IPS DF 6.9 (cell line): Measurements from ENCODE around the gene PRSS22.

Experiments
- DNase-seq: peaks from one replicate; pipeline ENCODE4 v3.0.0-alpha.2; 2013; ENCODE audit warnings: low read depth, low spot score
- H3K27ac ChIP-seq: one replicate; pipeline ENCODE4 v1.5.1; 2013; ENCODE audit warnings: low read length, control low read depth
- H3K27me3 ChIP-seq: 2 replicates; pipeline ENCODE4 v1.6.1; 2013; ENCODE audit warnings: mild to moderate bottlenecking, low read length; ENCODE audit not compliant: control insufficient read depth, insufficient read depth
- H3K36me3 ChIP-seq: 2 replicates; pipeline ENCODE4 v1.6.1; 2013; ENCODE audit warnings: low read length; ENCODE audit not compliant: control insufficient read depth, insufficient read depth
- H3K4me1 ChIP-seq: 2 replicates; pipeline ENCODE4 v1.6.1; 2013; ENCODE audit warnings: low read length; ENCODE audit not compliant: control insufficient read depth, insufficient read depth
- H3K4me3 ChIP-seq: 2 replicates; pipeline ENCODE4 v1.5.1; 2013; ENCODE audit warnings: mild to moderate bottlenecking, low read length
- H3K9me3 ChIP-seq: 2 replicates; pipeline ENCODE4 v1.6.1; 2013; ENCODE audit warnings: low read length, inconsistent platforms; ENCODE audit not compliant: control insufficient read depth, insufficient read depth
- WGBS: extraction: QIAGEN DNeasy Blood & Tissue Kit; methylation state at CpG from one replicate; pipeline ENCODE4 v1.1.7; 2013; ENCODE audit warnings: mixed read lengths, missing lambda C conversion rate; ENCODE audit not compliant: insufficient read length, insufficient coverage; 5-methylcytosine and 5-hydroxymethylcytosine counted together

Gene PRSS22

DNA sequence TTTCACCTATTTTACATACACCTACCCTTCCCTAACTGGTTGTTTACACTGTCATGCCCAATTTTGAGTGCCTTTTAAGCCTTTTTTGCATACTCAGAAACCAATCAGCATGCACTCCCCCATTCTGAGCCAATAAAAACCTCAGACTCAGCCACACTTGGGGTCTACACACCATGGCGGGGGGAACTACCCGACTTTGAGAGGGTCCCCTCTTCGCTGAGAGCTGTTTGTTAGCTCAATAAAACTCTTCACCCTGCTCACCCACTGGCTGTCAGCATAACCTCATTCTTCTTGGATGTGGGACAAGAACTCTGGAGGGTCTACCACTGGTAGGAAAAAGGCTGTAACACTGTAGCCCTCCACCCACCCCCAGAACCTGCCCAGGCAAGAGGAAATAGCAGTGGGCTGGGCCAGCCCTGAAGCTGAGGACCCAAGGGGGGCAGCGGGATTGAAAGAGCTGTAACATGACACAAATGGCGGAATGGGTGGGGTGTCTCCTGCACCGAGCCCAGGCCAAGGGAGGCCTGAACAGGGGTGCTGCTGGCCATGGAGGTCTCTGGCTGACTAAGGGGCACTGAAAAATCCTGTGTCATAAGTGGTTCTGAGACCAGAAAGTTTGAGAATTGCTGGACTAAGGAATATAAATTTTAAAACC lies 22.0 kb upstream of the PRSS22 start:
- WGBS = no CpG with 5 or more reads among the region's 6 CpGs
- no peaks in the 10 kb centered on the region for H3K9me3 ChIP-seq
- no peak for DNase-seq
- H3K27ac ChIP-seq = no peak overlapping the region
- no peaks in the 10 kb centered on the region for H3K36me3 ChIP-seq
- H3K27me3 ChIP-seq = no peaks in the 10 kb centered on the region
- H3K4me1 ChIP-seq = 0 out of 2 replicates have a peak, but pooled peaks cover 2% of the 10 kb centered on the region
- H3K4me3 ChIP-seq = no peak overlapping the region

DNA sequence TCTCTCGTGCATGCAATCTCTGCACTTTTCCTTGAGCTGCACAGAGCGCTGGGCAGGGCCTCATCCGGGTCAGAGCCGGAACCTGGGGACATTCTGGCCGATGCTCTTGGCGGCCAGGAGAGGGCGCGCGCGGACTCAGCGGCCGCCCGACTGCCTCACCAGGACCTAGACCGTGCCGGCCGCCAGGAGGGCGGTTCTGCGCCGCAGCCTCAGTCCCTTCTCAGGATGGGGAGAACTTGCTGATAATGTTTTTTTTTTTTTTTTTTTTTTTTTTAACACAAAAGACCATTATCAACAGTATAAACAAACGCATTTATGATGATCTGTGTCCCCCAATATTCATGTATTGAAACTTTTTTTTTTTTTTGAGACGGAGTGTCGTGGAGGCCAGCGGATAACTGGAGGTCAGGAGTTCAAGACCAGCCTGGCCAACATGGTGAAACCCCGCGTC lies 17.0 kb upstream of the PRSS22 start:
- Histone ChIP-seq H3K27ac (no peak overlapping the region), H3K4me1 (peaks cover 1% of the 10 kb centered on the region; the same call in 1 of the 2 replicates), H3K27me3 (no peaks in the 10 kb centered on the region), H3K4me3 (no peak overlapping the region), H3K9me3 (no peaks in the 10 kb centered on the region), H3K36me3 (no peaks in the 10 kb centered on the region)
- no CpG with 5 or more reads among the region's 25 CpGs for WGBS
- no peak for DNase-seq

DNA sequence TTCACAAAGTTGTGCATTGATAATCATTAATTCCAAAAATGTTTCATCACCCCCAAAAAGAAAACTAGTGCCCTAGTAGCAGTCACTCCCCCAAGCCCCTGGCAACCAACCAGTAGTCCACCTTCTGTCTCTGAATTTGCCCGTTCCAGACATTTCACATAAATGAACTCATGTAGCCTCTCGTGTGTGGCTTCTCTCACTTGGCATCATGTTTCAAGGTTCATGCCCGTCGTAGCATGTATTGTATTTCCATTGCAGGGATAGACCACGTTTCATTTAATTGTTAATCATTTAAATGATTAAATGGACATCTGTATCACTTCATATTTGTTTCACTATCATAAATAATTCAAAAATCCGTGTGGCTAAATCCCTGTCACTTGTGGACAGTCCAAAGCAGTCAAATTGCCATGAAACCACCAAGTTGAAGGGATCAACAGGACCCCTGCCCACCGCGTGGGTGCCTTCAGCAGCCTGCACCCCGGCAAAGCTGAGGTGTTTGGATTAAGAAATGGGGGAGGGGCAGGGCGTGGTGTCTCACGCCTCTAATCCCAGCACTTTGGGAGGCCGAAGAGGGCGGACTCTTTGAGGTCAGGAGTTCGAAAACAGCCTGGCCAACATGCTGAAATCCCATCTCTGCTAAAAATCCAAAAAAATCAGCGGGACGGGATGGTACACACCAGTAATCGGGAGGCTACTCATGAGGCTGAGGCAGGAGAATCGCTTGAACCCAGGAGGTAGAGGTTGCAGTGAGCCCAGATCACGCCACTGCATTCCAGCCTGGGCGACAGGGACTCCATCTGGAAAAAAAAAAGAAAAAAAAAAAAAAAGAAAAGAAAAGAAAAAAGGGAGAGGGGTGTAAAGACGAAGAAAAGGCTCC lies 16.3 kb upstream of the PRSS22 start:
- WGBS = no CpG with 5 or more reads among the region's 21 CpGs
- H3K4me3 ChIP-seq = no peak overlapping the region
- H3K4me1 ChIP-seq = peaks cover 1% of the 10 kb centered on the region; the same call in 1 of the 2 replicates
- H3K27ac ChIP-seq = no peak overlapping the region
- no peak for DNase-seq
- H3K27me3 ChIP-seq = no peaks in the 10 kb centered on the region; the same call in 1 of the 2 replicates
- no peaks in the 10 kb centered on the region for H3K36me3 ChIP-seq
- H3K9me3 ChIP-seq = no peaks in the 10 kb centered on the region

DNA sequence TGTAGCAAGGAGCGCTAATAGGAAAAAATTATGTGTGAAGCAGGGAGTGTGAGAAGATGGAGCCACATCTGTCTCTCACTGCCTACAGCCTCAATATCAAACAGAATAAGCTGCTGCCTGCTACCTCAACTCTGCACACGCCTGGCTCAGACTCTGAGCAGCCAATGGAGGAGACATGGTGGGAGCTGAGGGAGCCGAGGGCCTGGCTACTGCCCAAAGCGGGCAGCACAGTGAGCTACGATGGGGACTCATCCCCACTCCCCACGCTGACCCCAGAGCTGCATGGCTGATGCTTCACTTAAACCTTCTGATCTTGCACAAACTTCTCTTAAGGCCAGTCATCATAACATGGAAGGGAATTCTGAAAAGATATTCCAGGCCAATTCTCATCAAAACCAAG lies 14.0 kb upstream of the PRSS22 start:
- H3K27ac ChIP-seq = no peak overlapping the region
- no peaks in the 10 kb centered on the region for H3K9me3 ChIP-seq
- H3K4me1 ChIP-seq = peaks cover 3% of the 10 kb centered on the region; the same call in 1 of the 2 replicates
- no peaks in the 10 kb centered on the region for H3K36me3 ChIP-seq
- no peaks in the 10 kb centered on the region; the same call in 1 of the 2 replicates for H3K27me3 ChIP-seq
- no CpG with 5 or more reads among the region's 6 CpGs for WGBS
- no peak overlapping the region for H3K4me3 ChIP-seq
- DNase-seq = no peak

DNA sequence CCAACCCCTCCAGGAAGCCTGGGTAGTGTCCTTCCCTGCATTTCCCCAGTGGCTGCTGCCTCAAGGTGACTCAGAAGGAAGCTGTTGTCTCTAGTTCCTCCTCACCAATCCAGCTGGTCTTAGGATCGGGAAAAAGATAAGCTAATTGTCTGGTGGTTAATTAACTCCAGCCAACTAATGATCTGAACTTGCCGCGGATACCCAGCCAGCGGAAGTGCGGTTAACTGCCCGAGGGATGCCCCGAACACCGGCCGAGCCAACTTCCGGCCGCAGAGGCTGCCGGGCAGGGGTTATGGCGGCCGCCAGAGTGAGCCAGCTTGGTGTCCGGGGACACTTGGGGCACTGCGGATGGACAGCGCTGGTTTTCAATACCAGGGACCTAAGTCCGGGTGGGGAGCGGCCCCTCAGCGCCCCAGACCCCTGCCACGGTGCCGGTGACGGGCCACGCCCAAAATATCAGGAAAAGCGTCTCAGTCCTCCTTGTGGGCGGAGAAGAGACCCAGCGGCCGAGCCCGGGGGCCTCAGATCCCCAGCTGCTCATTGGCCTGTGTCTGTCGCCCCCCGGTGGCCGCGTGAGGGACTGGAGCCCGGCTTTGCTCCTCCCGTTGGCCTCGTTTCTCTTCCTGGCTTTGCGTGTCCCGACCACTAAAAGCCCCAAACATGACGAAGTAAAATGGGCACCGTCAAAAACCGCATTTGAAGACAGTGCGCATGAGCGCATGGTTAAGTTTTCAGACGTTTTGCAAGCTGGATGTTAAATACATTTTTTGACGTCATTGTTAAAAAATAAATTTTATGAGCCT lies 10.2 kb upstream of the PRSS22 start:
- peaks cover 6% of the 10 kb centered on the region for H3K27me3 ChIP-seq
- DNase-seq = peak; percentile 75
- H3K9me3 ChIP-seq = no peaks in the 10 kb centered on the region
- no peaks in the 10 kb centered on the region for H3K36me3 ChIP-seq
- WGBS = no CpG with 5 or more reads among the region's 45 CpGs
- peak overlapping the region; percentile 65; the same call in 1 of the 2 replicates for H3K4me3 ChIP-seq
- H3K27ac ChIP-seq = no peak overlapping the region
- 0 out of 2 replicates have a peak, but pooled peaks cover 1% of the 10 kb centered on the region for H3K4me1 ChIP-seq

DNA sequence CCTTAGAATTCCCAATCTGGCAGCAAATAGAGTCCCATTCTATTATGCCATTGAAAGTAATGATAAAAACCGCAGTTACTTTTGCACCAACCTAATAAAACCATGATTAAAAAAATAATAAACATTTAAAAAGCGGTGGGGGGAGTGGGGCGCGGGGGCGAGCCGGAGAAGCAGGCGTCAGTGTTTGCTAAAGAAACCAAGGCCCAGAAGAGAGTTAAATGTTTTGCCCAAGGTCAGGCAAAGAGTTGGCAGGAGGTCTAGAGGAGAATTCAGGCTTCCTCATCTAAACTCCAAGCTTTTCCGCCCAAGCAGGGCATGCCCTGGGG lies 9.7 kb upstream of the PRSS22 start:
- Histone ChIP-seq H3K27me3 (peaks cover 6% of the 10 kb centered on the region), H3K36me3 (no peaks in the 10 kb centered on the region), H3K9me3 (no peaks in the 10 kb centered on the region), H3K27ac (no peak overlapping the region), H3K4me1 (0 out of 2 replicates have a peak, but pooled peaks cover 1% of the 10 kb centered on the region), H3K4me3 (peak overlapping the region; percentile 65; the same call in 1 of the 2 replicates)
- no CpG with 5 or more reads among the region's 8 CpGs for WGBS
- DNase-seq = no peak

DNA sequence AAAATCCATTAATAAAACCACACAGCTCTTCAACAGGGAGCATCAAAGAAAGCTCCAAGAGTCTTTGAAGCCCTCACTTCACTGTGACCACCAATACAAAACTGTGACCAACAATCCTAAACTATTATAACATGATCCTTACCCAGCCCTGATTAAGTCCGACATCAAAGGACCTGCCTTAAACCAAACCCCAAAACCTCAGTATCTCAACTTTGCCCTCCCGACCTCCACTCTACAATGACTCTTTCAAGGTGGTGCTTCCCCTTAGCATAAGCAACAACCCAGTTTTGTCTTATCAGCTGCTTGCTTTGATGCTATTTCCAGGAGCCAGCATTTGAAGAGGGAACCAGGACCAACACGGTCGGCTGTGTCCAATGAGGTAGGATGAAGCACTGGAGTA lies 8.5 kb upstream of the PRSS22 start:
- Histone ChIP-seq H3K4me1 (0 out of 2 replicates have a peak, but pooled peaks cover 1% of the 10 kb centered on the region), H3K27me3 (peaks cover 6% of the 10 kb centered on the region), H3K4me3 (no peak overlapping the region), H3K9me3 (no peaks in the 10 kb centered on the region), H3K36me3 (no peaks in the 10 kb centered on the region), H3K27ac (no peak overlapping the region)
- no peak for DNase-seq
- no CpG with 5 or more reads among the region's 4 CpGs for WGBS

DNA sequence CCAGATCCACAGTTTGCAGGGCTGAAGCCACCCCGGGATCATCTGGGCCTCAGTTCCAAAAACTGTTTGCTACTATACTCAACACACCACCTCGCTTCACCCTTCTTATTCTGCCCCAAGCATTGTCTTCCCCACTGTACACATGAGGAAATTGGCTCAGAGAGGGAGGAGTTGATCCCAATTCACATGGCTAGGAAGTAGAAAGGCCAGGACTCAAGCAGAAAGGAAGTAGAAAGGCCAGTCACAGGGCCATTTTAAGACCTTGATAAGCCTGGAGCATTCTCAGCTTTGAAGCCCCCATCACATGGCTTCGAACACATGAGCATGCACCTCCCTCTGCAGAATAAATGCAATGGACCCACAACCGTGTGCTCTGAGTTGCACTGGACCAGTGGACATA lies 7.7 kb upstream of the PRSS22 start:
- Histone ChIP-seq H3K4me3 (no peak overlapping the region), H3K27me3 (peaks cover 6% of the 10 kb centered on the region), H3K27ac (no peak overlapping the region), H3K4me1 (0 out of 2 replicates have a peak, but pooled peaks cover 1% of the 10 kb centered on the region), H3K36me3 (no peaks in the 10 kb centered on the region), H3K9me3 (no peaks in the 10 kb centered on the region)
- no peak for DNase-seq
- WGBS = no CpG with 5 or more reads among the region's 4 CpGs

DNA sequence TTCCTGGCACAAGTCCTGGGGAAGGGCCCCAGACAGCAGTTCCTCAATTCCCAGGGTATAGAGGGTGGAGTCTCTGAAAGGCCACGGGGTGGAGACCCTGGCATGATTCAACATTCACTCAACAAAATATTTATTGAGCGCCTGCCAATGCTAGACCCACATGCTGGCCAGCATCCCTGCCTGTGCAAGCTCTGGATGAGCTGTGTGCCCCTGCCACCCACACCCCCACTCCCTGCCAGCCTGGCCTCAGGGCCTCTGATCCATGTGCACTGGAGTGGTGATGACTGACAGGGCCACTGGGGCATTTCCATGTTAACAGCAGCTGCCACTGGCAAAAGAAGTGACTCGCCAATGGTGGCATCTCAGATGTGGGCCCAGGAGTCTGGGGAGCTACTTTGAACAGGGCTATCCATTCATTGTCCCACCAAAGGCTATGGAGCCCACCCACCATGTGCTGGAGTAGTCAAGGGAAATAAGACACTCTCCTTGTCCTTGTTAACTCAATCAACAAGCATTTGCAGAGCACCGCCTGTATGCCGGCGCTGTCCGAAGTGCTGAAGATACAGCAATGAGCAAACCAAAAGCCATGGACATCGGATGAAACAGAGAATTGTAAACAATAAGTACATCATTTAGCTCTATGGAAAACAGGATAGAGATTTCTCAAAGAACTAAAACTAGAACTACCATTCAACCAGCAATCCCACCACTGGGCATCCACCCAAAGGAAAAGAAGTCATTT lies 3.0 kb upstream of the PRSS22 start:
- Histone ChIP-seq H3K9me3 (no peaks in the 10 kb centered on the region), H3K4me1 (no peaks in the 10 kb centered on the region), H3K4me3 (no peak overlapping the region), H3K27me3 (peaks cover 4% of the 10 kb centered on the region; the same call in 1 of the 2 replicates), H3K27ac (no peak overlapping the region), H3K36me3 (no peaks in the 10 kb centered on the region)
- WGBS = no CpG with 5 or more reads among the region's 8 CpGs
- DNase-seq = no peak
